ENCODE measurements around the gene INMT.

INMT gene

GRCh38 chr7:30761214-30762156 lies 9.6 kb downstream of the INMT start:
- Histone ChIP-seq H3K9me3 (ENCODE audit: insufficient read depth, low read length) (no peaks in the 10 kb centered on the region), H4K20me1 (ENCODE audit: insufficient read depth, low read length) (no peaks in the 10 kb centered on the region), H3K27me3 (ENCODE audit: low read depth, low read length) (no peaks in the 10 kb centered on the region), H3K4me2 (ENCODE audit: low read length) (no peak overlapping the region), H3K27ac (ENCODE audit: low read length) (no peak overlapping the region), H3K36me3 (replicated peaks; ENCODE audit: low read depth, low read length) (no peaks in the 10 kb centered on the region), H3K79me2 (ENCODE audit: low read length) (no peaks in the 10 kb centered on the region), H3K4me3 (ENCODE audit: low read length) (no peak overlapping the region), H3K4me1 (ENCODE audit: low read length) (peaks cover 17% of the 10 kb centered on the region), H2AFZ (ENCODE audit: low read depth, low read length) (no peak overlapping the region), H3K9ac (ENCODE audit: low read length) (no peak overlapping the region)
- TF ChIP-seq, protein P1, sequence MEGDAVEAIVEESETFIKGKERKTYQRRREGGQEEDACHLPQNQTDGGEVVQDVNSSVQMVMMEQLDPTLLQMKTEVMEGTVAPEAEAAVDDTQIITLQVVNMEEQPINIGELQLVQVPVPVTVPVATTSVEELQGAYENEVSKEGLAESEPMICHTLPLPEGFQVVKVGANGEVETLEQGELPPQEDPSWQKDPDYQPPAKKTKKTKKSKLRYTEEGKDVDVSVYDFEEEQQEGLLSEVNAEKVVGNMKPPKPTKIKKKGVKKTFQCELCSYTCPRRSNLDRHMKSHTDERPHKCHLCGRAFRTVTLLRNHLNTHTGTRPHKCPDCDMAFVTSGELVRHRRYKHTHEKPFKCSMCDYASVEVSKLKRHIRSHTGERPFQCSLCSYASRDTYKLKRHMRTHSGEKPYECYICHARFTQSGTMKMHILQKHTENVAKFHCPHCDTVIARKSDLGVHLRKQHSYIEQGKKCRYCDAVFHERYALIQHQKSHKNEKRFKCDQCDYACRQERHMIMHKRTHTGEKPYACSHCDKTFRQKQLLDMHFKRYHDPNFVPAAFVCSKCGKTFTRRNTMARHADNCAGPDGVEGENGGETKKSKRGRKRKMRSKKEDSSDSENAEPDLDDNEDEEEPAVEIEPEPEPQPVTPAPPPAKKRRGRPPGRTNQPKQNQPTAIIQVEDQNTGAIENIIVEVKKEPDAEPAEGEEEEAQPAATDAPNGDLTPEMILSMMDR (IDR thresholded peaks at IDR 0.05; ENCODE audit: low read depth, low read length): no peak
- TF ChIP-seq EZH2phosphoT487 (IDR thresholded peaks at IDR 0.05; ENCODE audit: low read depth): no peak

- Histone ChIP-seq H3K4me2 (ENCODE audit: low read length) (no peak overlapping the region), H2AFZ (ENCODE audit: low read depth, low read length) (no peak overlapping the region), H3K79me2 (ENCODE audit: low read length) (no peaks in the 10 kb centered on the region), H3K4me3 (ENCODE audit: low read length) (no peak overlapping the region), H3K27ac (ENCODE audit: low read length) (no peak overlapping the region), H3K36me3 (replicated peaks; ENCODE audit: low read depth, low read length) (no peaks in the 10 kb centered on the region), H3K9ac (ENCODE audit: low read length) (no peak overlapping the region), H3K9me3 (ENCODE audit: insufficient read depth, low read length) (no peaks in the 10 kb centered on the region), H3K4me1 (ENCODE audit: low read length) (peaks cover 7% of the 10 kb centered on the region; the same call in 1 of the 2 replicates), H4K20me1 (ENCODE audit: insufficient read depth, low read length) (no peaks in the 10 kb centered on the region), H3K27me3 (ENCODE audit: low read depth, low read length) (no peaks in the 10 kb centered on the region)
- TF ChIP-seq EZH2phosphoT487 (IDR thresholded peaks at IDR 0.05; ENCODE audit: low read depth): no peak
Observed at GRCh38 chr7:30764030-30764975, 12.4 kb downstream of the INMT start.

GRCh38 chr7:30765408-30765807 lies 13.5 kb downstream of the INMT start:
- Histone ChIP-seq H3K27ac (ENCODE audit: low read length) (no peak overlapping the region), H3K27me3 (ENCODE audit: low read depth, low read length) (no peaks in the 10 kb centered on the region), H3K36me3 (replicated peaks; ENCODE audit: low read depth, low read length) (no peaks in the 10 kb centered on the region), H4K20me1 (ENCODE audit: insufficient read depth, low read length) (no peaks in the 10 kb centered on the region), H2AFZ (ENCODE audit: low read depth, low read length) (no peak overlapping the region), H3K79me2 (ENCODE audit: low read length) (no peaks in the 10 kb centered on the region), H3K9ac (ENCODE audit: low read length) (no peak overlapping the region), H3K4me2 (ENCODE audit: low read length) (no peak overlapping the region), H3K4me3 (ENCODE audit: low read length) (no peak overlapping the region), H3K4me1 (ENCODE audit: low read length) (peaks cover 7% of the 10 kb centered on the region), H3K9me3 (ENCODE audit: insufficient read depth, low read length) (no peaks in the 10 kb centered on the region)
- no peak for TF ChIP-seq EZH2phosphoT487 (IDR thresholded peaks at IDR 0.05; ENCODE audit: low read depth)
- TF ChIP-seq, protein P1 (IDR thresholded peaks at IDR 0.05; ENCODE audit: low read depth, low read length): no peak

- peaks cover 18% of the 10 kb centered on the region; the same call in 1 of the 2 replicates for H3K79me2 ChIP-seq (ENCODE audit: low read length)
- no peaks in the 10 kb centered on the region for H3K9me3 ChIP-seq (ENCODE audit: insufficient read depth, low read length)
- H3K27me3 ChIP-seq (ENCODE audit: low read depth, low read length): no peaks in the 10 kb centered on the region
- TF ChIP-seq EZH2phosphoT487 (IDR thresholded peaks at IDR 0.05; ENCODE audit: low read depth): no peak
- TF ChIP-seq, protein P1 (IDR thresholded peaks at IDR 0.05; ENCODE audit: low read depth, low read length): no peak
- peak overlapping the region; percentile 97 for H3K9ac ChIP-seq (ENCODE audit: low read length)
- peak overlapping the region; percentile 34; the same call in 1 of the 2 replicates for H3K27ac ChIP-seq (ENCODE audit: low read length)
- H3K4me3 ChIP-seq (ENCODE audit: low read length): peak overlapping the region; percentile 100
- H3K4me1 ChIP-seq (ENCODE audit: low read length): peaks cover 15% of the 10 kb centered on the region
- H3K36me3 ChIP-seq (replicated peaks; ENCODE audit: low read depth, low read length): no peaks in the 10 kb centered on the region
- H4K20me1 ChIP-seq (ENCODE audit: insufficient read depth, low read length): no peaks in the 10 kb centered on the region
- peak overlapping the region; percentile 96 for H3K4me2 ChIP-seq (ENCODE audit: low read length)
- H2AFZ ChIP-seq (ENCODE audit: low read depth, low read length): peak overlapping the region; percentile 81; the same call in 1 of the 2 replicates
Observed at GRCh38 chr7:30770845-30771173, 18.9 kb downstream of the INMT start.

All from OCI-LY3 (cell line).